ENCODE measurements around the gene MADCAM1.

- TF ChIP-seq CTCF (IDR thresholded peaks at IDR 0.05) (no peak), POLR2A (IDR thresholded peaks at IDR 0.05) (no peak), POLR2AphosphoS5 (IDR thresholded peaks at IDR 0.05) (peak in 3 of 4 donors; percentile 36 to 51 (median 41)), EP300 (IDR thresholded peaks at IDR 0.05) (no peak)
Observed at GRCh38 chr19:485583-486236, 10.6 kb upstream of the MADCAM1 start.
